ENCODE measurements around the gene HOXB3.

HOXB3 gene

GRCh38 chr17:48586355-48587258 is 3.4 kb downstream of the HOXB3 start:
- DNase-seq (ENCODE audit: low read depth), result no peak

- DNase-seq (ENCODE audit: low read depth), result no peak
These were observed 5.8 kb downstream of the HOXB3 start for GRCh38 chr17:48584223-48584741.

DNA sequence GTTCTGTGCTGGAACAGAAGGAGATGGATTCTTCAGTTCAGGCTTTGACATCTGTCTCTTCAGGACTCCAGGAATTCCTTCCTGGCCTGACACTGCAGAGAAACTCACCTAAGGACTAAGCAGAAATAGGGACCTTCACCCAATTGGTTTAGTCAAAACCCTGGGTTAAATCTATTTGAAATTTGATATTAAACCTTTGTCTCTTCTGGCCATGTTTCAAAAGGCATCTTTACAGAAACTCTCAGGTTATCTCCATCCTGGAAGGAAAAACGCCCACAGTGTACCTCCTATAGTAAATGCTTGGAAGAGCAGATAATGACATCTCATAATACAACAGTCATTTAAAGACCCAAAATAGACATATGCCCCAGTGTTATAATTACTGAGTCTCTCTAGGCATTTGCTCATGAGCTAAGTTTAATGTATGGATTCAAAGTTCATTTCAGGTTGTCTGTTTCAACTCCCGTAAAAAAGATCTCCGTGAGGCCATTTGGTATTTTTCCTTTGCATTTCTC is 6.3 kb downstream of the HOXB3 start:
- no peak for DNase-seq (ENCODE audit: low read depth)

DNA sequence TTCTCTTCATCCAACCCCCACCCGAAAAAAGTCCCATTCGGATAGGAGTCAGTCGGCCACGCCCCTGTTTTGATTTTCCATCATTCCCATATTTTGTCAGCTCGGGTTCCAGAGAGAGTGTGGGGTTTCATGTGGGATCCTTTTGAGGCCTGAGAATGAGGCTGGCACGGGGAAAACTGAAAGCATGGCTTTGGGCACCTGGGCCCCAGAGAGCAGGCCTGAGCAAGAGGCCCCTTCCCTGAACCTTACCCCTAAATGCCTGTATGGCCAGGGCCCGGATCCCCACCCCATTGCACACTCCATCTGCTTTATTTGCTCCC is 7.3 kb downstream of the HOXB3 start:
- no peak for DNase-seq (ENCODE audit: low read depth)

GRCh38 chr17:48579760-48580554 is 10.1 kb downstream of the HOXB3 start:
- DNase-seq (ENCODE audit: low read depth), result no peak

GRCh38 chr17:48579471-48579759 is 10.6 kb downstream of the HOXB3 start:
- DNase-seq (ENCODE audit: low read depth), result no peak

GRCh38 chr17:48578616-48579470 is 11.2 kb downstream of the HOXB3 start:
- no peak for DNase-seq (ENCODE audit: low read depth)

- DNase-seq (ENCODE audit: low read depth), result peak; percentile 55
These were observed 12.0 kb downstream of the HOXB3 start, which contains the start of gene HOXB4 for GRCh38 chr17:48577946-48578615. TSS of gene HOXB4 (minus strand) at chr17:48578350. CDS start at chr17:48578319, 31 bp downstream.

DNA sequence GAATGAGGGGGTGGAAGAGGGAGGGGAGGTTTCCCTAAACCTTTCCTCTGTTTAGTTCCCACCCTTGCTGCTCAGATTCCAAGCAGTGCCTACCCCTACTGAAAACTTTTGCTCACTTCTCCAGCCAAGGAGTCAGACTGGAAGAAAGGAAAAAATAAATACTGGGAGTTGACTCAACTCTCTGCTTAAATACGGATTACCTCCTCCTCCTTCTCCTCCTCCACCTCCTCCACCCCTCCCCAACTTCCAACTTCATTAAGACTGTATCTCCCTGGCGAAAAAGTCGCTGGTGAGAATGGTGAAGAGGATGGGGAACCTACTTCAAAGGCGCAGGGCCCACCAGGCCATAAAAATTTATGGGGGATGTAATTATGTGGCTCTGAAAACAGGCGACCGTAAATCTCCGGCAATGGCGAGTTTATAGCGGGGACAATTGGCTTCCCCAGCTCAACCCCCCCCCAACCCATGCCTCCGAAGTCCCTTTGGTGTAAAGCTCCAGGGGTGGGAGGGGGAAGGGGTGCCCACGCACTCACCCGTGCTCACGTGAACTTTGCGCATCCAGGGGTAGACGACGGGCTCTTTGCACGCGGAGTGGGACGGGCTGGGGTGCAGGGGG is 12.6 kb downstream of the HOXB3 start:
- no peak for DNase-seq (ENCODE audit: low read depth)

DNA sequence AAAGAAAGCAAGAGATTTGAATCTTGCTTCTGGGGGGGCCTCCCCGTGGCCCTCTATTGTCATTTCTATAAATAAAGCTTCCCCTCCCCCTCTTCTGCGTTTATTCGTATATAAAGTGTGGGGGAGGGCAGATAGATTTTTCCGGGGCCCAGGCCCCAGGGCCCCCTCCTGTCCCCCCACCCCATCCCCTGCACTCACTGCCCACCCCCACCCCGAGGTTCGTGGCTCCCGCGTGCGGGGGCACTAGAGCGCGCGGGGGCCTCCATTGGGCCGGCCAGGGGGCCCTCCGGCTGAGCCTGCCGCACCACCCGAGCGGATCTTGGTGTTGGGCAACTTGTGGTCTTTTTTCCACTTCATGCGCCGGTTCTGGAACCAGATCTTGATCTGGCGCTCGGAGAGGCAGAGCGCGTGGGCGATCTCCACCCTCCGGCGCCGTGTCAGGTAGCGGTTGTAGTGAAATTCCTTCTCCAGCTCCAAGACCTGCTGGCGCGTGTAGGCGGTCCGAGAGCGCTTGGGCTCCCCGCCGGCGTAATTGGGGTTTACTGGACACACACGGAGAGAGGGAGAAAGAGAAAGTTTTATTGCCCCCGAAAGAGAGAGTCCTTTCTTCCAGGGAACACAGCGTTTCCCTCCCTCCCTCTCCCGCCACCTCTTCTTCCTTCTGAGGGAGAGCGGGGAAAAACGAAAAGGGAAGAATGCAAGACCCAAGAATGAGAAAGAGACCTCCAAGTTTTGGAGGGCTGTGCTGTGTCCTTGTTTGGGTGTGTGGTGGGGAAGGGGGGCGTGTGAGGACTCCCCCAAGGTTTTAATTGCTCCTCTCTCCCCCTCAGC is 13.3 kb downstream of the HOXB3 start:
- DNase-seq (ENCODE audit: low read depth), result no peak

DNA sequence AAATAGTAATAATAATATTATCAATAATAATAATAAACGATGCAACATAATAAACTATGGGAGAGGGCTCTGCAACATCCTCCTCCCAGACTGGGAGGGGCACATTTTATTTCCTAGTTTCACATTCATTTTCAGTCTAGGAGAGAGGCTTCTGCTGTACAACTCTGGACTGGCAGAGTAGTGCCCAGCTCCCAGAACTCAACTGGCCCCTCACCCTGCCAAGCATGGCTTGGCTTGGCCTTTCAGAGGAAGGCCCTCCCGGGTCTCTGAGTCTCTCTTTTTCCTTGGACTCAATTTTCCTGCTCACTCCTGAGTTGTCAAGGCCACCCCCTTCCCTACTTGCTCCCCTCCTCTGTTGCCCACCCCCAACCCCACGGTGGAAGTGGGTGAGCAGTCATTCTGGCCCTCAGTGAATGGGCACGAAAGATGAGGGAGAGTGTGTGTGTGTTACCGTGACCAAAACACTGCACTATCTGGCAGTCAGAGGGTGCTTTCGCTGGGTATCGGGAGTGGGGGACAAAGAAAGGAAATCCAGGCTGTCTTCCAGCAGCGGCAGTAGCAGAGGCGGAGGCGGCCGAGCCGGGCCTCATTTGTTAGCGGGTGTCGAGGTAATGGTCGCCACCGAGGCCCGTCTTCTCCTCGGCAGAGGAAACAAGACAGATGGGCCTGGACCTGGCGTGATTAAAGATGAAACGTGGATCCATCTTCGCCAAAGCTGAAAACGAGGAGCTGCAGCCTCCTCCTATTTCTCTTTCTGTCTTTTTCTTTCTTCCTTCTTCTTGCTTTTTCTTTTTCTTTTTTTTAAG is 14.2 kb downstream of the HOXB3 start:
- no peak for DNase-seq (ENCODE audit: low read depth)

GRCh38 chr17:48575066-48575582 is 14.9 kb downstream of the HOXB3 start:
- DNase-seq (ENCODE audit: low read depth), result no peak

- DNase-seq (ENCODE audit: low read depth), result no peak
These were observed 15.5 kb downstream of the HOXB3 start for GRCh38 chr17:48574505-48575065.

DNA sequence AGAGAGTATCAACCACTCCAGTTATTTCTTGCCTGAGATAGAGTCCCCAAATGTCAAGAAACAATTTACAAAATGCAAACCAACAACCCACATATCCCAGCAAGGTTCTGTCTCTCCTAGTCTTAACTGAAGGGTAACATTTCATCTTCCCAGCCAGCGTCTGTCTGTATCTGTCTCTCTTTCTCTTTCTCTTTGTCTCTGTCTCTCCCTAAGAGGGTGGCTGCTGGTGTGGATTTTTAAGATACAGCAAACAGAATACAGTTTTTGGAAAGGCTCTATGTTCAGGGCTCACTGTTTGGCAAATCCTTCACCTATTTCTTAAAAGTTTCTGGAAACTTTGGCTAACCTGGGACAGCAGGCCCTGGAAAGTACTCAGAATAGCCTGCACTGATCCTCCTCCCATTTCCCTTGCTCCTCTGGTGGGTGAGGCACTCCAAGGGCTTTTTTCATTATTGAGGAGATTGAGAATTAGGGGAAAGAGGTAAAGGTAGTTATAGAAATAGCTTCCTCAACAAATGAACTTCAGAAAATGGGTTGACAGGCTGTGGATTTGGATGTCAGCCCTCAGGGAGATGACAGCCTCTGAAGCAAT is 18.1 kb downstream of the HOXB3 start:
- DNase-seq (ENCODE audit: low read depth), result no peak

GRCh38 chr17:48571024-48571818 is 18.8 kb downstream of the HOXB3 start:
- no peak for DNase-seq (ENCODE audit: low read depth)

GRCh38 chr17:48570325-48571023 is 19.6 kb downstream of the HOXB3 start:
- DNase-seq (ENCODE audit: low read depth), result no peak
